Endodermal cell (in vitro differentiated cells): ENCODE results near the gene MCM3AP. TPM values are rescaled to one million over a fixed set of nuclear protein-coding genes. Genes with fewer than 3 reads are reported as not detected.

Experiments
- DNase-seq: peaks from one replicate; pipeline ENCODE4 v3.0.0-alpha.2; 2017
- H3K27ac ChIP-seq: 2 replicates; pipeline ENCODE4 v1.5.1; 2013; ENCODE audit warnings: mild to moderate bottlenecking, low read depth, low read length, moderate library complexity
- H3K27me3 ChIP-seq: 2 replicates; pipeline ENCODE4 v1.6.1; 2013; ENCODE audit warnings: mild to moderate bottlenecking, low read length, moderate library complexity; ENCODE audit not compliant: insufficient read depth, control insufficient read depth, poor library complexity, severe bottlenecking
- H3K36me3 ChIP-seq: 2 replicates; pipeline ENCODE4 v1.7.0; 2013; ENCODE audit warnings: mild to moderate bottlenecking, low read length, moderate library complexity; ENCODE audit not compliant: control insufficient read depth, insufficient read depth
- H3K4me1 ChIP-seq: one replicate; pipeline ENCODE4 v1.7.0; 2013; ENCODE audit warnings: low read length; ENCODE audit not compliant: control insufficient read depth, insufficient read depth
- H3K4me3 ChIP-seq: 2 replicates; pipeline ENCODE4 v1.5.1; 2013; ENCODE audit warnings: mild to moderate bottlenecking, low read length, moderate library complexity
- H3K9ac ChIP-seq: 2 replicates; pipeline ENCODE4 v1.6.1; 2013; ENCODE audit warnings: mild to moderate bottlenecking, low read length, moderate library complexity; ENCODE audit not compliant: poor library complexity, severe bottlenecking; ENCODE audit errors: extremely low read depth
- H3K9me3 ChIP-seq: 2 replicates; pipeline ENCODE4 v1.6.1; 2013; ENCODE audit warnings: mild to moderate bottlenecking, low read length, moderate library complexity; ENCODE audit not compliant: control insufficient read depth
- H3K27ac Mint-ChIP-seq: 2 replicates; pipeline ENCODE4 v1.8.0; 2020; ENCODE audit warnings: mixed read lengths
- H3K27me3 Mint-ChIP-seq: 2 replicates; pipeline ENCODE4 v1.8.0; 2021; ENCODE audit warnings: mild to moderate bottlenecking, mixed read lengths; ENCODE audit not compliant: insufficient read depth
- H3K36me3 Mint-ChIP-seq: 2 replicates; pipeline ENCODE4 v1.8.0; 2020; ENCODE audit warnings: low read depth, mixed read lengths
- H3K4me1 Mint-ChIP-seq: 2 replicates; pipeline ENCODE4 v1.8.0; 2020; ENCODE audit warnings: mixed read lengths
- H3K4me3 Mint-ChIP-seq: 2 replicates; pipeline ENCODE4 v1.8.0; 2020; ENCODE audit warnings: mild to moderate bottlenecking, moderate library complexity, mixed read lengths
- H3K9me3 Mint-ChIP-seq: 2 replicates; pipeline ENCODE4 v1.8.0; 2020; ENCODE audit warnings: mild to moderate bottlenecking, mixed read lengths
- WGBS, 2 experiments: methylation state at CpG; one replicate each; pipeline versions ENCODE4 v1.1.5 to v1.1.7; 2013; ENCODE audit warnings: missing lambda C conversion rate in 2 of 2, mixed read lengths in 1 of 2; ENCODE audit not compliant: insufficient coverage in 1 of 2, insufficient read length in 1 of 2; 5-methylcytosine and 5-hydroxymethylcytosine counted together
- total RNA-seq, 2 donors: library from RNA; stranded (reverse); fragmentation: NEBNext Ultra II Directional in 1 of 2; extraction: Animal tissue kit (Norgen Biotek cat#: 25700) in 1 of 2; gene quantifications; 2 replicates in 1 of 2; 3 replicates in 1 of 2; pipeline ENCODE4 v1.2.1, GENCODE V29; 2021
- TF ChIP-seq, protein P1 (sequence below): fragments of 200-600 bp; sonication (generic); conservative IDR thresholded peaks from 2 replicates; pipeline ENCODE4 v1.5.0; 2021; ENCODE audit warnings: antibody characterized with exemption, mild to moderate bottlenecking

The MCM3AP gene
- total RNA-seq, 2 donors from 2014 or later, result 120 to 161 TPM

DNA sequence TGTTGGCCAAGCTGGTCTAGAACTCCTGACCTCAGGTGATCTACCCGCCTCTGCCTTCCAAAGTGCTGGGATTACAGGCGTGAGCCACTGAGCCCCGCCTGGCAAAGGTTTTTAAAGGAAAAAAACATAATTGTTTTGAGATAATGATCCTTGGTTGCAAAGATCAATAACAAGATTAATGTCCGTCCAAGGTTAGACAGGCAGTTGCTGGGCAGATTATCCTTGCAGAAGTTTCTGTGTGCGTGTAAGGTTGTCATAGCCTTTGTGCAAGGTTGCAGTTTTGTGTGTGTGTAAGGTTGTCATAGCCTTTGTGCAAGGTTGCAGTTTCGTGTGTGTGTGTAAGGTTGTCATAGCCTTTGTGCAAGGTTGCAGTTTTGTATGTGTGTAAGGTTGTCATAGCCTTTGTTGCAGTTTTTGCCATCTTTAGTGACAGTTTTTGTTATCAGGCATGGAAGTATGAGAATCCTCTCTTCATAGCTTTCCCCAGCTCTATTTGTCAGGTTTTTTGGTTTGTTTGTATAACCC lies 4.3 kb upstream of the MCM3AP start:
- Mint-ChIP-seq H3K27ac (no peak overlapping the region), H3K27me3 (no peaks in the 10 kb centered on the region), H3K36me3 (peaks cover 21% of the 10 kb centered on the region), H3K9me3 (peaks cover 6% of the 10 kb centered on the region), H3K4me3 (no peak overlapping the region), H3K4me1 (peaks cover 18% of the 10 kb centered on the region)
- Histone ChIP-seq H3K27ac (no peak overlapping the region), H3K4me3 (no peak overlapping the region), H3K9me3 (peaks cover 12% of the 10 kb centered on the region), H3K27me3 (no peaks in the 10 kb centered on the region), H3K4me1 (no peaks in the 10 kb centered on the region), H3K36me3 (peaks cover 21% of the 10 kb centered on the region), H3K9ac (no peak overlapping the region)
- TF ChIP-seq, protein P1, sequence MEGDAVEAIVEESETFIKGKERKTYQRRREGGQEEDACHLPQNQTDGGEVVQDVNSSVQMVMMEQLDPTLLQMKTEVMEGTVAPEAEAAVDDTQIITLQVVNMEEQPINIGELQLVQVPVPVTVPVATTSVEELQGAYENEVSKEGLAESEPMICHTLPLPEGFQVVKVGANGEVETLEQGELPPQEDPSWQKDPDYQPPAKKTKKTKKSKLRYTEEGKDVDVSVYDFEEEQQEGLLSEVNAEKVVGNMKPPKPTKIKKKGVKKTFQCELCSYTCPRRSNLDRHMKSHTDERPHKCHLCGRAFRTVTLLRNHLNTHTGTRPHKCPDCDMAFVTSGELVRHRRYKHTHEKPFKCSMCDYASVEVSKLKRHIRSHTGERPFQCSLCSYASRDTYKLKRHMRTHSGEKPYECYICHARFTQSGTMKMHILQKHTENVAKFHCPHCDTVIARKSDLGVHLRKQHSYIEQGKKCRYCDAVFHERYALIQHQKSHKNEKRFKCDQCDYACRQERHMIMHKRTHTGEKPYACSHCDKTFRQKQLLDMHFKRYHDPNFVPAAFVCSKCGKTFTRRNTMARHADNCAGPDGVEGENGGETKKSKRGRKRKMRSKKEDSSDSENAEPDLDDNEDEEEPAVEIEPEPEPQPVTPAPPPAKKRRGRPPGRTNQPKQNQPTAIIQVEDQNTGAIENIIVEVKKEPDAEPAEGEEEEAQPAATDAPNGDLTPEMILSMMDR, result no peak
- WGBS, 2 experiments, result 83 to 89% methylated on average over 5 to 6 of the region's 6 CpGs
- DNase-seq, result no peak

DNA sequence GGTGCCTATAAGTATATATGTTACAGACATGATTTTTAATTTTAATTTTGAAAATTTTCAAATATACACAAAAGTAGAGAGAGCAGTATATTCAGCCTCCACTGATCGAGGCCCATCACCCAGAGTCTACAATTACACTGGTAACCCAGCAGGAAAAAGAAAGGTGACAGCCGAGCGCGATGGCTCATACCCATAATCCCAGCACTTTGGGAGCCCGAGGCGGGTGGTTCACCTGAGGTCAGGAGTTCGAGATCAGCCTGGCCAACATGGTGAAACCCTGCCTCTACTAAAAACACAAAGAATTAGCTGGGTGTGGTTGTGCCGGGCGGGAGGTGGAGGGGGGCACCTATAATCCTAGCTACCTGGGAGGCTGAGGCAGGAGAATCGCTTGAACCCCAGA lies 2.1 kb upstream of the MCM3AP start:
- Histone ChIP-seq H3K27ac (no peak overlapping the region), H3K9ac (no peak overlapping the region), H3K9me3 (peaks cover 17% of the 10 kb centered on the region), H3K4me3 (peak overlapping the region; percentile 85), H3K27me3 (no peaks in the 10 kb centered on the region), H3K4me1 (no peaks in the 10 kb centered on the region), H3K36me3 (peaks cover 40% of the 10 kb centered on the region)
- TF ChIP-seq, protein P1, result no peak
- no peak for DNase-seq
- Mint-ChIP-seq H3K27me3 (no peaks in the 10 kb centered on the region), H3K4me1 (peaks cover 30% of the 10 kb centered on the region), H3K36me3 (peaks cover 40% of the 10 kb centered on the region), H3K27ac (no peak overlapping the region), H3K4me3 (peak overlapping the region; percentile 76), H3K9me3 (peaks cover 6% of the 10 kb centered on the region)
- WGBS, 2 experiments, result 89 to 100% methylated on average over 1 to 10 of the region's 10 CpGs

DNA sequence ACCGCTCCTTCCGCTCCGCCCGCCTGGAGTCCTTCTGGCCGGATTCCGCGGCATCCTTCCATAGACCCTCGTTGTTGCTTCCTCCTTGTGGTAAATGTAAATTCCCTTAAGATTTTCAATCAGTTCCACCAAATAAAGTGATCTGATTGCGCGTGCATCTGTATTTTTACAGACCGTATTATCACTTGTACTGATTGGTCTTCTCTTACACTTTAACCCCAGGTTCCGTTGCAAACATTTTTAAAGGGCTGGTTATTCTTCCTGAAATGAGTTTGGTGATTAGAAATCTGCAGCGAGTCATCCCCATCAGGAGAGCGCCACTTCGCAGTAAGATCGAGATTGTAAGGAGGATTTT lies 1.2 kb upstream of the MCM3AP start:
- TF ChIP-seq, protein P1, result no peak
- Histone ChIP-seq H3K9me3 (peaks cover 10% of the 10 kb centered on the region), H3K27ac (peak overlapping the region; percentile 85), H3K27me3 (no peaks in the 10 kb centered on the region), H3K9ac (peak overlapping the region; percentile 91), H3K4me3 (peak overlapping the region; percentile 85), H3K36me3 (peaks cover 40% of the 10 kb centered on the region), H3K4me1 (no peaks in the 10 kb centered on the region)
- H3K4me3 Mint-ChIP-seq, result peak overlapping the region; percentile 76
- peaks cover under 1% of the 10 kb centered on the region for H3K9me3 Mint-ChIP-seq
- H3K27me3 Mint-ChIP-seq, result no peaks in the 10 kb centered on the region
- WGBS, 2 experiments, result 0% methylated on average over 8 to 16 of the region's 16 CpGs
- peak overlapping the region; percentile 93 for H3K27ac Mint-ChIP-seq
- peaks cover 35% of the 10 kb centered on the region for H3K36me3 Mint-ChIP-seq
- H3K4me1 Mint-ChIP-seq, result peaks cover 30% of the 10 kb centered on the region
- no peak for DNase-seq
